Uterus (tissue), 2 donors: ENCODE data around the gene RNU6-1.

Experiments used
- CTCF ChIP-seq, 4 experiments: fragments of 200-600 bp in 2 of 4; fragments of 450-650 bp in 2 of 4; sonication (generic) in 2 of 4; IDR thresholded peaks; one replicate each; pipeline ENCODE4 v1.5.1; 2016 to 2019; ENCODE audit warnings: antibody characterized with exemption in 4 of 4, mild to moderate bottlenecking in 2 of 4, moderate library complexity in 1 of 4
- POLR2A ChIP-seq, 2 donors: fragments of 450-650 bp; IDR thresholded peaks; one replicate each; pipeline ENCODE4 v1.6.1; 2016; ENCODE audit warnings: antibody characterized with exemption in 2 of 2, mild to moderate bottlenecking in 1 of 2, moderate library complexity in 1 of 2

GRCh38 chr15:67834581-67835296 is 5.1 kb downstream of the RNU6-1 start:
- no peak for TF ChIP-seq CTCF (IDR thresholded peaks at IDR 0.05)
- no peak for TF ChIP-seq POLR2A (IDR thresholded peaks at IDR 0.05)
